Measurements from ENCODE around the gene JAK1. TPM values are rescaled to one million over a fixed set of nuclear protein-coding genes. Genes with fewer than 3 reads are reported as not detected.

JAK1 gene
- total RNA-seq, 1 experiment from 2014 or later = 43.5 TPM

- in situ Hi-C loops (cut with HindIII; ENCODE audit: low pct_unique_long_range_greater_than_20kb, low sequenced_read_pairs) = no loop called here
- no peak for DNase-seq (ENCODE audit: low read depth, low spot score)
Observed at GRCh38 chr1:64911326-64911725, 55.0 kb downstream of the JAK1 start.

GRCh38 chr1:64909031-64909430 lies 57.3 kb downstream of the JAK1 start:
- DNase-seq (ENCODE audit: low read depth, low spot score) = no peak
- in situ Hi-C loops (cut with HindIII; ENCODE audit: low pct_unique_long_range_greater_than_20kb, low sequenced_read_pairs) = no loop called here

GRCh38 chr1:64908575-64908974 lies 57.8 kb downstream of the JAK1 start:
- in situ Hi-C loops (cut with HindIII; ENCODE audit: low pct_unique_long_range_greater_than_20kb, low sequenced_read_pairs) = no loop called here
- no peak for DNase-seq (ENCODE audit: low read depth, low spot score)

DNA sequence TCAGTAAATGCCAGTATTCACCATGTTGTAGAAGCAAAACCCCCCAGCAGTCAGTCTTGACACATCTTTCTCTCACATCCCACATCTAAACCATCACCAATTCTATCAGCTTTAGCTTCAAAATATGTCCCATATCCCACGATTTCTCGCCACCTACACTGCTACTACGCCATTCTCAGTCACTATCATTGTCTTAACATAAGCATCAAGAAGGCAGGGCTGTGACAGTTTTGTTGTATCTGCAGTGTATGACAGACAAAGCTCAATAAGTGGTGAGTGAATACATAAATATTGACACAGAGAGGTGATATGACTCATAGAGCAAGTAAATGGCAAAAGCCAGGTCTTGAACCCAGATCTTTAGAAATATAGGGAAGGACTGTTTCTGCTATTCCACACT lies 59.9 kb downstream of the JAK1 start:
- no peak for DNase-seq (ENCODE audit: low read depth, low spot score)
- in situ Hi-C loops (cut with HindIII; ENCODE audit: low pct_unique_long_range_greater_than_20kb, low sequenced_read_pairs) = no loop called here

GRCh38 chr1:64903593-64903992 lies 62.8 kb downstream of the JAK1 start:
- in situ Hi-C loops (cut with HindIII; ENCODE audit: low pct_unique_long_range_greater_than_20kb, low sequenced_read_pairs) = no loop called here
- DNase-seq (ENCODE audit: low read depth, low spot score) = no peak

- in situ Hi-C loops (cut with HindIII; ENCODE audit: low pct_unique_long_range_greater_than_20kb, low sequenced_read_pairs) = no loop called here
- no peak for DNase-seq (ENCODE audit: low read depth, low spot score)
Observed at GRCh38 chr1:64901663-64902062, 64.7 kb downstream of the JAK1 start.

- DNase-seq (ENCODE audit: low read depth, low spot score) = no peak
- in situ Hi-C loops (cut with HindIII; ENCODE audit: low pct_unique_long_range_greater_than_20kb, low sequenced_read_pairs) = no loop called here
Observed at GRCh38 chr1:64900916-64901315, 65.4 kb downstream of the JAK1 start.

GRCh38 chr1:64898107-64898861 lies 68.1 kb downstream of the JAK1 start:
- in situ Hi-C loops (cut with HindIII; ENCODE audit: low pct_unique_long_range_greater_than_20kb, low sequenced_read_pairs) = no loop called here
- peak; percentile 36 for DNase-seq (ENCODE audit: low read depth, low spot score)

- in situ Hi-C loops (cut with HindIII; ENCODE audit: low pct_unique_long_range_greater_than_20kb, low sequenced_read_pairs) = no loop called here
- no peak for DNase-seq (ENCODE audit: low read depth, low spot score)
Observed at GRCh38 chr1:64896551-64896950, 69.8 kb downstream of the JAK1 start.

- no peak for DNase-seq (ENCODE audit: low read depth, low spot score)
- in situ Hi-C loops (cut with HindIII; ENCODE audit: low pct_unique_long_range_greater_than_20kb, low sequenced_read_pairs) = no loop called here
Observed at GRCh38 chr1:64895500-64895899, 70.8 kb downstream of the JAK1 start.

DNA sequence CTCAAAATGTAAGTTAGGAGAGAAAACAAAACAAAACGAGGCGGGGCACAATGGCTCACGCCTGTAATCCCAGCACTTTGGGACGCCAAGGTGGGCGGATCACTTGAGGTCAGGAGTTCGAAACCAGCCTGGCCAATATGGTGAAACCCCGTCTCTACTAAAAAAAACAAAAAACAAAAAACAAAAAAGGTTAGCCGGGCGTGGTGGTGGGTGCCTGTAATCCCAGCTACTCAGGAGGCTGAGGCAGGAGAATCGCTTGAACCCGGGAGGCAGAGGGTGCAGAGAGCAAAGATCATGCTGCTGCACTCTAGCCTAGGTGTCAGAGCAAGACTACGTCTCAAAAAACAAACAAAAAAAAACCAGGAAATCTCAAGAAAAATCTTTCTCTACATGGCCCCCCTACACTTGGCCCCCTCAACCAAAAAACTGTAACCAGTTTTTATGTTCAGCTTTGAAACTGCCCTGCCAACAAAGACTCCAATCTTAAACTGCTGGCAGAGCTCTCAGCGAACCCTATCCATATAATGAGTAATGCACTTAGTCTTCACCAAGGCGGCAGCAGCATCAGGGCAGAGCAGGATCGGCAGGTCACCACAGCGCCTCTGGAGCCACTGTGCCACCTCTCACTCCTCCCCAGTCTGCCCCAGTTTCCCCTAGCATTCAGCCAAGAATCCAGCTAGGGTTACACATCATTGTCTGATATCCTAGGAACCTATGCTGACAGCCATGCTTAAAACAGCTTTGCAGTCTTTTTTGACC lies 71.7 kb downstream of the JAK1 start:
- DNase-seq (ENCODE audit: low read depth, low spot score) = no peak
- in situ Hi-C loops (cut with HindIII; ENCODE audit: low pct_unique_long_range_greater_than_20kb, low sequenced_read_pairs) = no loop called here

DNA sequence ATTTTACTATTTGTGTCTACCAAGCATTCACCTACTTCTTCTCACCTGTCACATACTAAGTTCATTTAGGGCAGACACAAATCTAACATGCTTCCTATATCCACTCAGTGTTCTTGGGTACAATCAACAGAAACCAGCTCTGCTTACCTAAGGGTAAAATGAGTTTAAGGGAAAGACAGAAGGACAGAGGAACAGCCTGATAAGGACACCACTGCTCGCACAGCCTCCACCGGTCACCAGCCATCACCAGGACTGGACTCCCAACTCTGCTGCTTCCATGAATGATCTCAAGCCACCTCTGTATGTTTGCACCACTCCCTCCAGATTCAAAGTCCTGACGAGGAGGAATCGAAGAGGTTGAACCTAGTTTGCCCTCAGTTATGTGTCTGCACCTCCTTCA lies 72.4 kb downstream of the JAK1 start:
- in situ Hi-C loops (cut with HindIII; ENCODE audit: low pct_unique_long_range_greater_than_20kb, low sequenced_read_pairs) = no loop called here
- DNase-seq (ENCODE audit: low read depth, low spot score) = no peak

GRCh38 chr1:64892576-64893573 lies 73.5 kb downstream of the JAK1 start:
- DNase-seq (ENCODE audit: low read depth, low spot score) = no peak
- in situ Hi-C loops (cut with HindIII; ENCODE audit: low pct_unique_long_range_greater_than_20kb, low sequenced_read_pairs) = no loop called here

DNA sequence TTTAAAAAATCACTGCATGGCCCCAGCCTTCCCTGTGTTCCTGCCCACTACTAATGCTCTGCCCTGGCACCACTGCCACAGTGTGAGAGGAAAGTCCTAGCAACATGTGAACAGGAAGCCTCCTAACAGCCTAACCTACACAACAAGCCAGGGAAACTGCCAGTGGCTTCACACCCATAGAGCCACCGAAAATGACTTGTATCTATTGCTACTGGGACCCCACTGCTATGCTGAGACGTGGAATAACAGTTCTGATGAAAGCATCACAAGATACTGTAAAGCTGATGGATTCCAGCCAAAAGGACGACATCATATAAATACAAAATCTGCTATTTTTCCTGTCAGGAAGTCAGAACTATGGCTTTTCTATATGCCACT lies 74.9 kb downstream of the JAK1 start:
- DNase-seq (ENCODE audit: low read depth, low spot score) = no peak
- in situ Hi-C loops (cut with HindIII; ENCODE audit: low pct_unique_long_range_greater_than_20kb, low sequenced_read_pairs) = no loop called here

DNA sequence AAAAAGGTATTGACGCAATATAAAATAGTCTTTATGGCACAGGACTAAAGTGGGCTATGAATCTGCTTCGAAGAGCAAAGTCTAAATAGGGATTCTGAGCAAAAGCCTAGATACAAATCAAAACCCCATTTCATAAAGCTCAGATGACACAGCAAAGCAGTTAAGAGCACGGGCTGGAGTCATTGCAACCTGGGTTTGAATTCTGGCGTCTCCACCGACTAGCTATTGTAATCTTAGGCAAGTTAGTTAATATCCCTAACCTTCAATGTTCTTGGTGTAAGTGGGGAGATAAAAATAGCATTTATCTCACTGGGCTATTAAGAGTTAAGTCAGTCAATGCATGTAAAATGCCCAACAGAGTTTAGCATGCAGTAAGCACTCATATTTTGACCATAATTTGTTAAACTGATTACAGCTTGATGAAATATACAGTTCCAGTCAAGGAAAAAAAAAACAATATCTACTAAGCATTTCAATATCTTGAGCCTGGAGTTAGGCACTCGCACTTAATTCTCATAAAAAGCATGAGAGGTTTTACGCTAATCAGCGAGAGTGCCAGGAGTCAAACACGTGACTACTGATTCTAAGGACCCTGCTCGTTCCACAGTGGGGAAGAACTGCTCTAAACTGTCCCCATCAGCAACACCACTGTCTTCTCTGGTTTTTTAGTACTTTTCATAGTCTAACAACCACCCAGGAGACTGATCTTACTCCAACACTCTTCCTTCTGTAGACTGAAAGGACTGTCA lies 75.5 kb downstream of the JAK1 start:
- in situ Hi-C loops (cut with HindIII; ENCODE audit: low pct_unique_long_range_greater_than_20kb, low sequenced_read_pairs) = no loop called here
- no peak for DNase-seq (ENCODE audit: low read depth, low spot score)

GRCh38 chr1:64887689-64888217 lies 78.6 kb downstream of the JAK1 start:
- in situ Hi-C loops (cut with HindIII; ENCODE audit: low pct_unique_long_range_greater_than_20kb, low sequenced_read_pairs) = no loop called here
- no peak for DNase-seq (ENCODE audit: low read depth, low spot score)

DNA sequence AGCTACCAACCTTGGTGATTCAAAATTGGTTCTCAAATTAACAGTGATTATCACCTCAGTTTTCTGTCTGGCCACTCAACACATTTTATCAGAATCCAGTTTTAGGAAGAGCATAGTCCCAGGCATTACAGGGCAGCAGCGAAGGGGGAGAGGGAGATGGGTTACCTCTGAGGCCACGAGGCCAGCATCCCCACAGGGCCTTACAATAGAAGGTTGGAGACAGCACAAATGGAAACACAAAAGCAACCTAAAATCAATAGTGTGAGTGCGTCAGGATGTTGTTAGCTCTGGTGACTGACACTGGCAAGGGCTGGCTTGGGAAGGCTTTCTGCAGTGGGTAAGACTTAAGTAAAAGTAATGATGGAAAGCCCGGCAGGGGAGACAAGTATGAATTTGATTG lies 79.5 kb downstream of the JAK1 start:
- in situ Hi-C loops (cut with HindIII; ENCODE audit: low pct_unique_long_range_greater_than_20kb, low sequenced_read_pairs) = no loop called here
- DNase-seq (ENCODE audit: low read depth, low spot score) = no peak

All from SK-MEL-5 (cell line).